Ectodermal cell (in vitro differentiated cells): ENCODE data around the gene SFXN4.
"Not testable (repeated sequence)": the region's sequence is repeated elsewhere in the genome, so short reads cannot be mapped to it uniquely, and the experiment has no call there.

Experiments used
- H3K27ac ChIP-seq: 2 replicates; pipeline ENCODE4 v1.7.0; 2013; ENCODE audit warnings: mild to moderate bottlenecking, low read depth, low read length; ENCODE audit not compliant: insufficient read depth, poor library complexity, severe bottlenecking
- H3K27me3 ChIP-seq: 2 replicates; pipeline ENCODE4 v1.7.0; 2013; ENCODE audit warnings: mild to moderate bottlenecking, low read length; ENCODE audit not compliant: insufficient read depth, control insufficient read depth, poor library complexity, severe bottlenecking
- H3K36me3 ChIP-seq: one replicate; pipeline ENCODE4 v1.7.0; 2013; ENCODE audit warnings: low read length; ENCODE audit not compliant: control insufficient read depth, insufficient read depth
- H3K4me1 ChIP-seq: one replicate; pipeline ENCODE4 v1.7.0; 2013; ENCODE audit warnings: low read length; ENCODE audit not compliant: control insufficient read depth, insufficient read depth
- H3K4me3 ChIP-seq: 2 replicates; pipeline ENCODE4 v1.7.0; 2013; ENCODE audit warnings: low read depth, low read length, control low read depth; ENCODE audit not compliant: insufficient read depth
- H3K9me3 ChIP-seq: 2 replicates; pipeline ENCODE4 v1.7.0; 2013; ENCODE audit warnings: mild to moderate bottlenecking, low read length, moderate library complexity; ENCODE audit not compliant: control insufficient read depth
- WGBS, 2 experiments: methylation state at CpG; one replicate each; pipeline ENCODE4 v1.1.7; 2013; ENCODE audit warnings: missing lambda C conversion rate in 2 of 2; 5-methylcytosine and 5-hydroxymethylcytosine counted together

Gene SFXN4

DNA sequence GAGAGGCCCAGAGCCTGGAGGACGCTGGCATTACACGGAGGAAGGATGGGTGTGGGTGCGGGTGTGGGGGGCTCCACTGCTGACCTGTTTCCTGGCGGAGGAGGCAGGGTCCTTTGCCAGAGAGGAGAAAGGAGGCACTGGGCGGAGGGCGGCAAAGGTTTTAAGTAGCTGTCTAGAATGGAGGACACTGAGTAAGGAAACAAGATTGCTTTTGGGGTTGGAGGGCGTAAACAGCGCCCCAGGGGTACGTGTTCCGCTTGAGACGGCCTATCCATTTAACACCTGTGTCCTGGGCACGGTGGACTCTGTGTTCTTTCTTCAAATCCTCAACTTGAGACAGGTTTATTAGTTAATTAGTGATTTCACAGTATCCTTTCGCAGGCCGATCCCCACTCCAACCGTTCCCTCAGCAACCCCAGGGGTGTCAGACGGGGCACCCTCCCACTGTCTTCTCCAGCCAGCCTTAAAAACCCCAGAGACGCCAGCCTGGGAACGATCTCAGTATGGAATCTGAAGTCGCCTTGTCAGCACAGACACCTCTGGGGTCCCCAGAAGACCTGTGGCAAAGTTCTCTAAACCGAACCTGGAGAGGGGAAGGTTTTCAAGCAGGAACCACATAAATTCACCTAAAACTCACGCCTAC lies 24.8 kb downstream of the SFXN4 start:
- no peaks in the 10 kb centered on the region for H3K9me3 ChIP-seq
- no peaks in the 10 kb centered on the region for H3K27me3 ChIP-seq
- no peaks in the 10 kb centered on the region for H3K4me1 ChIP-seq
- H3K4me3 ChIP-seq = no peak overlapping the region
- no peaks in the 10 kb centered on the region for H3K36me3 ChIP-seq
- 93 to 96% methylated on average over 20 of the region's 21 CpGs for WGBS, 2 experiments
- H3K27ac ChIP-seq = no peak overlapping the region

DNA sequence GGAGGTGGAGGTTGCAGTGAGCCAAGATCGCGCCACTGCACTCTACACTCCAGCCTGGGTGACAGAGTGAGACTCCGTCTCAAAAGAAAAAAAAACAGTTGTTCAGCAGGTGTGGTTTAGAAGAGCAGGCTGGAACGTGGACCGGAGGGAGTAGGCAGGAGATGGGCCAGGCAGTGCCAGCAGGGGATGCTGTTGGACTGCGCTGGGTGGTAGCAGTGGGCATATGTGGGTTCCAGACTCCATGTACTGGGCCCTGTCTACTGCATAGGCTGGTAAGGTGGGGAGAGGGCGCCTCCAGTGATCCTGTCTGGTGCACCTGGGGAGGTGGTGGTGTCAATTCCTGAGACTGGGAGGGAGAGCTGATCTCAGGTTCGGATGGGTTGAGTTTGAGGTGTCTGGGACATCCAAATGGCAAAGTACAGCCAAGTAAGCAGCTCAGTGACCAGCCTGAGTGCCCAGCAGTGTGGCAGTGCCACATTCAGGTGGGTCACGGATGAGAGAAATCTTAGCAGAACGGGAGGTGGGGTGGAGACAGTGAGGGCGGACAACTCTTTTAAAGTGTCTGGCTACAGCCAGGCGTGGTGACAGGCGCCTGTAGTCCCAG lies 25.9 kb downstream of the SFXN4 start:
- no peaks in the 10 kb centered on the region for H3K36me3 ChIP-seq
- H3K27ac ChIP-seq = no peak overlapping the region
- 90% methylated on average over 13 of the region's 13 CpGs for WGBS, 2 experiments
- no peaks in the 10 kb centered on the region for H3K9me3 ChIP-seq
- H3K4me3 ChIP-seq = no peak overlapping the region
- no peaks in the 10 kb centered on the region for H3K4me1 ChIP-seq
- no peaks in the 10 kb centered on the region for H3K27me3 ChIP-seq

DNA sequence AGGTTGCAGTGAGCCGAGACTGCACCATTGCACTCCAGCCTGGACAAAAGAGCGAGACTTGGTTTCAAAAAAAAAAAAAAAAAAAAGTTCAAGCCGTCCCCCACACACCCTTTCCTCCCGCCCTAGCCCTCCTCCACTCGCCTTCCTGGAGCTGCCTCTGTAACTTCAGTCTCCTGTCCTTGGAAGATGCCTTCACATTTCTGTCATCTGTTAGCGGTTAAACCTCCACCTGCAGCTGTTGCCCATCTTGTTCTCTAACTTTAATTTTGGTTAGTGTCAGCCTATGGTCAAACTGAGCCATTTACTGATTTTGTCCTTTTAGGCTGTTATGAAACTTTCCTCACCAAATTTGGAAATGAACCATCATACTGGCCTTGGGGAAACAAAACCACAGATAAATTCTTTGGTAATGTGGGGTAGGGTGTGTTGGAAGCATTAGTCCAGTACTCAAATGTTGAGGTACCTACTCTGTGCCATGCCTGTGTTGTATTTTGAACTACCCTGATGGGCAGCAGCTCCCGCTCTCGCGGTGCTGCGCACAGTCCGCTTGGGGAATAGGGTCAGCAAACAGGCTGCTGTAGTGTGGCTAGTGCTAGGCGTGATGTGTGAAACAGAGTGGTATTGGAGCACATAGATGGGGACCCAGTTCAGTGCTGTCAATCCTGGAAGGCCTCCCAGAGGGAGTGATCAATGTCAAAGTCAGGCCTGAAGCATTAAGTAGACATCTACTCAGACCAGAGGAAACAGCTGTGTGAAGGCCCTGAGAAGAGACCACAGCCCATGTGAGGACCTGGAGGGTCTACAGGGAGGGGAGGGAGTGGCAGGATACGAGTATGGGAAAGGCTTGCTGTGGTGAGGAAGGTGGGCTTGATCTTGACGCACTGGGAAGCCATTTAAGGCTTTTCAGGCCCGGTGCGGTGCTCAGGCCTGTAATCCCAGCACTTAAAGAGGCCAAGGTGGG lies 26.9 kb downstream of the SFXN4 start:
- Histone ChIP-seq H3K27ac (no peak overlapping the region), H3K4me3 (no peak overlapping the region), H3K9me3 (no peaks in the 10 kb centered on the region), H3K27me3 (no peaks in the 10 kb centered on the region), H3K36me3 (peaks cover 5% of the 10 kb centered on the region), H3K4me1 (no peaks in the 10 kb centered on the region)
- WGBS, 2 experiments = 94 to 95% methylated on average over 16 of the region's 16 CpGs

DNA sequence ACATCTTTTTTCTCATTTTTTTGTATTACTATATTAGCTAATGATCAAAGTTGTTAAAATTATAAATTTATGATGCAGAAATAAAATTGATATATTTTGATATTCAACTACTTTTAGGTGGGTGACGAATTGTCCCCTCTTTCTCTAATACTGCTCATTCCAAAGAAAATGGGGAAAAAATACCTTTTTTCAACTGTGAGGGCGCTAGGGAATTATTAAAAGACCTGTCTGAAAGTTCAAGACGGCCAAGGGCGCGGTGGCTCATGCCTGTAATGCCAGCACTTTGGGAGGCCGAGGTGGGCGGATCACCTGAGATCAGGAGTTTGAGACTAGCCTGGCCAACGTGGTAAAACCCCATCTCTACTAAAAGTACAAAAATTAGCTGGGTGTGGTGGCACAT lies 27.6 kb downstream of the SFXN4 start:
- 78 to 83% methylated on average over 8 of the region's 8 CpGs for WGBS, 2 experiments

DNA sequence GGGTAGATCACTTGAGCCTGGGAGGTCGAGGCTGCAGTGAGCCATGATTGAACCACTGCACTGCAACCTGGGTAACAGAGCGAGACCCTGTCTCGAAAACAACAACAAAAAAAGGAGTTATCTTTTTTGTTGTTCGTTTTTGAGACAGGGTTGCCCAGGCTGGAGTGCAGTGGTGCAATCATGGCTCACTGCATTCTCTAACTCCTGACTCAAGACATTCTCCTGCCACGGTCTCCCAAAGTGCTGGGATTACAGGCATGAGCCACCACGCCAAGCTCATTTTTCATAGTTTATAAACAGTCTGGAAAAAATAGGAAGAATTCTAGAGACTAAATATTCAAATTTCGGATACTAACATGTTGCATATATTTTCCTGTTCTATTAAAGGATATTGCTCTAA lies 29.4 kb downstream of the SFXN4 start:
- Histone ChIP-seq H3K27me3 (no peaks in the 10 kb centered on the region), H3K36me3 (peaks cover 20% of the 10 kb centered on the region), H3K4me3 (no peak overlapping the region), H3K4me1 (no peaks in the 10 kb centered on the region), H3K27ac (no peak overlapping the region), H3K9me3 (no peaks in the 10 kb centered on the region)
- WGBS, 2 experiments = 89 to 96% methylated on average over 6 to 7 of the region's 7 CpGs

More for the DNA sequence above, 27.6 kb downstream of the SFXN4 start:
- not testable (repeated sequence) for H3K4me1 ChIP-seq, H3K9me3 ChIP-seq, H3K27me3 ChIP-seq, H3K4me3 ChIP-seq, H3K27ac ChIP-seq
- peaks cover 12% of the 10 kb centered on the region for H3K36me3 ChIP-seq

DNA sequence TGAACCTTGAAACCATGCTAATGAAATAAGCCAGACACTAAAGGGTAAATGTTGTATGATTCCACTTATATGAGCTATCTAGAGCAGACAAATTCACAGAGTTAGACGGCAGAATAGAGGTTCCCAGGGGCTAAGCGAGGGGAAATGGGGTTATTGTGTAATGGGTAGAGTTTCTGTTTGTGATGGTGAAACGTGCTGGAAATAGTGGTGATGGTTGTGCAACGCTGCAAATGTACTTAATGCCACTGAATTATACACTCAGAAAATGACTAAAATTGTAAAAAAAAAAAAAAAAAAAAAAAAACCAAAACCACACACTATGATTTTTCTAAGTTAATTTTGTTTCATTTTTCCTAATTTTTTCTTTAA lies 30.0 kb downstream of the SFXN4 start:
- H3K36me3 ChIP-seq = peaks cover 25% of the 10 kb centered on the region
- H3K4me3 ChIP-seq = no peak overlapping the region
- no peaks in the 10 kb centered on the region for H3K9me3 ChIP-seq
- H3K27ac ChIP-seq = no peak overlapping the region
- H3K4me1 ChIP-seq = no peaks in the 10 kb centered on the region
- H3K27me3 ChIP-seq = no peaks in the 10 kb centered on the region
- WGBS, 2 experiments = 94 to 99% methylated on average over 3 of the region's 4 CpGs

DNA sequence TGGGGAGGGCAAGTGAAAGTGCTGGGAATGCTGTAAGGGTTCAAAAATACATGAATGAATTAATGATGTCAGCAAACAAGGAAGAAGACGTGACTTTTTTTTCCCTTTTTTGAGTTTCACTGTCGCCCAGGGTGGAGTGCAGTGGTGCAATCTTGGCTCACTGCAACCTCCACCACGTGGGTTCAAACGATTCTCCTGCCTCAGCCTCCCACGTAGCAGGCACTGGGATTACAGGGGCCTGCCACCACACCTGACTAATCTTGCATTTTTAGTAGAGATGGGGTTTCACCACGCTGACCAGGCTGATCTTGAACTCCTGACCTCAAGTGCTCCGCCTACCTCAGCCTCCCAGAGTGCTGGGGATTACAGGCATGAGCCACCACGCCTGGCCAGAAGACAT lies 31.6 kb downstream of the SFXN4 start:
- H3K4me3 ChIP-seq = no peak overlapping the region
- no peaks in the 10 kb centered on the region for H3K4me1 ChIP-seq
- H3K27me3 ChIP-seq = no peaks in the 10 kb centered on the region
- H3K27ac ChIP-seq = no peak overlapping the region
- no peaks in the 10 kb centered on the region for H3K9me3 ChIP-seq
- WGBS, 2 experiments = 91 to 93% methylated on average over 8 of the region's 8 CpGs
- peaks cover 39% of the 10 kb centered on the region for H3K36me3 ChIP-seq

DNA sequence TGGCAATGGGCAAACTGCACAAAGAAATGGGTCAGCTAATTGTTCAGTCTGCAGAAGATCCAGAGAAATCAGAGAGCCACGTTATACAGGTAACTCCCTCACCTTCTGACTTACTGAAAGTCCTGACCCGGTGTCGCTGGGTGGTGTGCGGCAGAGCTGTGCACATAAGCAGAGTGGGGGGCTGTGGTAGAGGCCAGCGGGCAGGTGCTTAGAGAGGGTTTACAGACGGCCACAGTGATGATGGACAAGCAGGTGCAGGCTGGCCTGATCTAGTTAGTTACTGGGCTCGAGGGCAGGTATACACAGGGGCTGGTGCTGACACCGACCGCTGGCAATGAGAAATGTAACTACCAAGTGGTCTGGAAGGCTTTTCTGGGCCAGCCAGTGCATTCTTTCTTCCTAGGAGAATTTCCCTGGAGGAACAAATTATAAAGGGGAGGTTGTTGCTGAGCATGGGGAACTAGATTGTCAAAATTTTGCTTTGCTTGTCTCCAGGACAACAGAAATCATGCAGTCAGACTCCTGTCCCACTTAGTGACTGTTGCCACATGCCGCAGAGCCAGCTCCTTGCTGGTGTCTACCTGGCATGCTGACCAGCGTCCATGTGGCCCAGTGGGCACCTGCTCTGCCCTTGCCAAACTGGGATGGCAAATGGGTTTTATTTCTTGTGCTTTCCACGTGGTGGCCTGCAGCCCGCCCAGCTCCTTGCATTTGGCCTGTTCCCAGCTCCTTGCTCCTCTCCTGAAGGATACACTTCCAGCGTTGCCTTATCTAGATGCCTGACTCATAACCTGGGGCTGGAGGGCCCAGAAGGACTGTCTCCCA lies 32.8 kb downstream of the SFXN4 start:
- Histone ChIP-seq H3K27ac (no peak overlapping the region), H3K27me3 (no peaks in the 10 kb centered on the region), H3K4me1 (no peaks in the 10 kb centered on the region), H3K36me3 (peaks cover 44% of the 10 kb centered on the region), H3K9me3 (no peaks in the 10 kb centered on the region), H3K4me3 (no peak overlapping the region)
- 94 to 96% methylated on average over 14 of the region's 14 CpGs for WGBS, 2 experiments

DNA sequence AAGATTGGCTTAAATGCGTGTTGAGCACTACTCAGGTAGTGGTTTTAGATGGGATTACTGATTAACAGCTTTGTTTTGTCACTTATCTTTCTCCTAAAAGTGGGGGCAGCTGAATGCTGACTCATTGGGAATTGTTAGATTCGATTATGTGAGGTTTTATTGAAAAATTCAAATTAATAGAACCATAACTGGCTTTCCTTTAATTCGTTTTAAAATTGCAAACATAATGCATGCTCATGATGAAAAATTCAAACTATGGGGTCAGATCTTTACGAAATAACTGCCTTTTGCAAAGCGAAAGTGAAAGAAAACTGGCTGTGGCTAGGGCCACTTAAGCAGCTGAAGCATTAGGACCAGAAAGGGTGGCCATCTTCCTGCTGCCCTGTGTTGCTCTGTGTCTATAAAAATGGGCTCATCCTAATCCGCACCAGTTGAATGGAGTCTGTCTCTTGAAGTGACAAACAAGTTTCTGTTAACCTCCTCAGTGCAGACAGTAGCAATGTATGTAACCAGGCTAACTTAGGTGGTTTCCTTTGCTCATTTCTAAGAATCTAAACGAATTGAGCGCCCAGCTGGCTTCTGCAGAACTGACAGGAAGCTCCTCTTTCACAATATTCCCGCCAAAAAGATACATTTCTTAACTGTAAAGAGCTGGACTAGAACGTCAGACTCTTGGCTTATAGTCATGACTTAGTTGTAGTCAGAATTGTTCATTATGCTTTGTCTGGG lies 33.8 kb downstream of the SFXN4 start:
- Histone ChIP-seq H3K9me3 (no peaks in the 10 kb centered on the region), H3K27ac (no peak overlapping the region), H3K4me3 (no peak overlapping the region), H3K27me3 (no peaks in the 10 kb centered on the region), H3K4me1 (no peaks in the 10 kb centered on the region), H3K36me3 (peaks cover 45% of the 10 kb centered on the region)
- WGBS, 2 experiments = 97% methylated on average over 9 to 10 of the region's 10 CpGs
